PFSK-1 (cell line): ENCODE measurements around the gene KLHL26.

Source experiments
- POLR2AphosphoS5 ChIP-seq: IDR thresholded peaks from 2 replicates; pipeline ENCODE4 v1.6.1; 2012; ENCODE audit warnings: low read depth, mild to moderate bottlenecking, control low read depth, low read length, moderate library complexity
- SIN3A ChIP-seq: IDR thresholded peaks from 2 replicates; pipeline ENCODE4 v1.6.1; 2012; ENCODE audit warnings: mild to moderate bottlenecking, low read length, moderate library complexity, borderline replicate concordance; ENCODE audit not compliant: insufficient read depth
- TAF1 ChIP-seq: IDR thresholded peaks from 2 replicates; pipeline ENCODE4 v1.6.1; 2012; ENCODE audit warnings: low read length, control low read depth, borderline replicate concordance; ENCODE audit not compliant: insufficient read depth
- TF ChIP-seq, protein P1 (sequence below), 2 experiments: IDR thresholded peaks; 2 replicates each; pipeline versions ENCODE4 v1.6.1 to v1.8.0; 2011 to 2012; ENCODE audit warnings: low read depth in 2 of 2, low read length in 2 of 2, control low read depth in 1 of 2, inconsistent platforms in 1 of 2, mild to moderate bottlenecking in 1 of 2, moderate library complexity in 1 of 2; ENCODE audit not compliant: insufficient read depth in 1 of 2

DNA sequence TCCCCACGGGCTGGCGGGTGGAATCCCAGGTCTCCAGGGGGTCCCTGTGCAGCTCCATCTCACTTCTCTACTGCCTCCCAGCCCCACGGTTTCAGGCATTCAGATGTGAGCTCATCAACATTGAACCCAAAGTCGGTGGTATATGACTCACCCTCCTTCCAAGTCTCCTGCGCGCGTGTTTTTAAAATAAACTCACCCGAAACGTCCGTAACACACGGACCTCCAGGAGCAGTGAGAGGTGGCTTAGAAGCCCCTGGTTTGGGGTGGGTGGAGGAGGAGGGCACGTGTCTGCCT, 32.6 kb downstream of the KLHL26 start:
- TF ChIP-seq, protein P1, sequence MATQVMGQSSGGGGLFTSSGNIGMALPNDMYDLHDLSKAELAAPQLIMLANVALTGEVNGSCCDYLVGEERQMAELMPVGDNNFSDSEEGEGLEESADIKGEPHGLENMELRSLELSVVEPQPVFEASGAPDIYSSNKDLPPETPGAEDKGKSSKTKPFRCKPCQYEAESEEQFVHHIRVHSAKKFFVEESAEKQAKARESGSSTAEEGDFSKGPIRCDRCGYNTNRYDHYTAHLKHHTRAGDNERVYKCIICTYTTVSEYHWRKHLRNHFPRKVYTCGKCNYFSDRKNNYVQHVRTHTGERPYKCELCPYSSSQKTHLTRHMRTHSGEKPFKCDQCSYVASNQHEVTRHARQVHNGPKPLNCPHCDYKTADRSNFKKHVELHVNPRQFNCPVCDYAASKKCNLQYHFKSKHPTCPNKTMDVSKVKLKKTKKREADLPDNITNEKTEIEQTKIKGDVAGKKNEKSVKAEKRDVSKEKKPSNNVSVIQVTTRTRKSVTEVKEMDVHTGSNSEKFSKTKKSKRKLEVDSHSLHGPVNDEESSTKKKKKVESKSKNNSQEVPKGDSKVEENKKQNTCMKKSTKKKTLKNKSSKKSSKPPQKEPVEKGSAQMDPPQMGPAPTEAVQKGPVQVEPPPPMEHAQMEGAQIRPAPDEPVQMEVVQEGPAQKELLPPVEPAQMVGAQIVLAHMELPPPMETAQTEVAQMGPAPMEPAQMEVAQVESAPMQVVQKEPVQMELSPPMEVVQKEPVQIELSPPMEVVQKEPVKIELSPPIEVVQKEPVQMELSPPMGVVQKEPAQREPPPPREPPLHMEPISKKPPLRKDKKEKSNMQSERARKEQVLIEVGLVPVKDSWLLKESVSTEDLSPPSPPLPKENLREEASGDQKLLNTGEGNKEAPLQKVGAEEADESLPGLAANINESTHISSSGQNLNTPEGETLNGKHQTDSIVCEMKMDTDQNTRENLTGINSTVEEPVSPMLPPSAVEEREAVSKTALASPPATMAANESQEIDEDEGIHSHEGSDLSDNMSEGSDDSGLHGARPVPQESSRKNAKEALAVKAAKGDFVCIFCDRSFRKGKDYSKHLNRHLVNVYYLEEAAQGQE (IDR thresholded peaks at IDR 0.05; ENCODE audit: insufficient read depth in 1 of 2, low read depth in 2 of 2, low read length in 2 of 2), result no peak
- TF ChIP-seq POLR2AphosphoS5 (no peak), TAF1 (no peak), SIN3A (no peak)
